A673 (cell line): ENCODE data around the gene OOSP1. TPM values are rescaled to one million over a fixed set of nuclear protein-coding genes. Genes with fewer than 3 reads are reported as not detected.

Source experiments
- BruUV-seq: library from RNA; stranded (reverse); fragments of 400-500 nt; replicated peaks from 2 replicates; lab custom pipeline; 2021; lab: Mats Ljungman, UMichigan
- CTCF ChIA-PET: fragments of 300-600 bp; sonication (Branson Sonifier 250); formaldehyde crosslinking; loops from one replicate; lab custom pipeline; 2022; ENCODE audit warnings: antibody characterized with exemption; lab: Charles Lee
- POLR2A ChIA-PET: fragments of 300-600 bp; sonication (Branson Sonifier 250); formaldehyde crosslinking; loops from one replicate; lab custom pipeline; 2022; ENCODE audit warnings: antibody characterized with exemption; ENCODE audit not compliant: low non-redundant PET; lab: Charles Lee
- DNase-seq: peaks from one replicate; pipeline ENCODE4 v3.0.0-alpha.2; 2015; ENCODE audit warnings: low spot score
- H3K27ac ChIP-seq: fragments of 200-600 bp; sonication (generic); 2 replicates; pipeline ENCODE4 v1.5.1; 2016; ENCODE audit warnings: mixed run types, low read depth, mild to moderate bottlenecking, mixed read lengths, antibody characterized with exemption, low read length; ENCODE audit not compliant: poor library complexity, severe bottlenecking
- H3K27me3 ChIP-seq: fragments of 200-600 bp; sonication (generic); replicated peaks from 2 replicates; pipeline ENCODE4 v1.6.1; 2017; ENCODE audit warnings: mixed run types, low read depth, mild to moderate bottlenecking, mixed read lengths, antibody characterized with exemption, low read length; ENCODE audit not compliant: insufficient read depth, poor library complexity
- H3K36me3 ChIP-seq: fragments of 200-600 bp; sonication (generic); 2 replicates; pipeline ENCODE4 v1.6.1; 2016; ENCODE audit warnings: mixed run types, mild to moderate bottlenecking, mixed read lengths, antibody characterized with exemption, low read length; ENCODE audit not compliant: insufficient read depth, poor library complexity, severe bottlenecking
- H3K4me1 ChIP-seq: fragments of 200-600 bp; sonication (generic); 2 replicates; pipeline ENCODE4 v1.6.1; 2017; ENCODE audit warnings: mixed run types, mild to moderate bottlenecking, mixed read lengths, antibody characterized with exemption, low read length; ENCODE audit not compliant: insufficient read depth, poor library complexity, severe bottlenecking
- H3K4me3 ChIP-seq: fragments of 200-600 bp; sonication (generic); 2 replicates; pipeline ENCODE4 v1.5.1; 2016; ENCODE audit warnings: low read depth, mixed run types, mild to moderate bottlenecking, mixed read lengths, low read length; ENCODE audit not compliant: poor library complexity, severe bottlenecking
- H3K9me3 ChIP-seq: fragments of 200-600 bp; sonication (generic); 2 replicates; pipeline ENCODE4 v1.6.1; 2016; ENCODE audit warnings: mixed run types, low read depth, mild to moderate bottlenecking, mixed read lengths, antibody characterized with exemption, low read length; ENCODE audit not compliant: poor library complexity, severe bottlenecking
- CTCF ChIP-seq: fragments of 300-800, 200-600 bp; sonication (generic); conservative IDR thresholded peaks from 2 replicates; pipeline ENCODE4 v1.5.1; 2017; ENCODE audit warnings: low read depth, mild to moderate bottlenecking, antibody characterized with exemption, low read length, moderate library complexity, mixed read lengths
- EZH2 ChIP-seq: fragments of 200-600 bp; sonication (generic); IDR thresholded peaks from 2 replicates; pipeline ENCODE4 v1.6.1; 2017; ENCODE audit warnings: borderline replicate concordance, low read depth, mild to moderate bottlenecking, mixed read lengths, antibody characterized with exemption, low read length; ENCODE audit not compliant: poor library complexity, severe bottlenecking
- intact Hi-C: fragments of 100-400 bp; cut with micrococcal nuclease; formaldehyde crosslinking; loops from one replicate; pipeline ENCODE4 v1.10.0; 2022; ENCODE audit not compliant: unreplicated experiment
- total RNA-seq: library from RNA; stranded (reverse); gene quantifications from 2 replicates; pipeline ENCODE4 v1.2.3, GENCODE V29; 2021

OOSP1 gene
- total RNA-seq, 1 experiment from 2014 or later = not detected

- TF ChIP-seq EZH2 (no peak), CTCF (no peak)
- ChIA-PET POLR2A (no interaction called here), CTCF (no interaction called here)
- Histone ChIP-seq H3K27ac (no peak overlapping the region), H3K4me1 (no peaks in the 10 kb centered on the region), H3K4me3 (no peak overlapping the region), H3K36me3 (no peaks in the 10 kb centered on the region), H3K9me3 (no peaks in the 10 kb centered on the region), H3K27me3 (peaks cover 31% of the 10 kb centered on the region)
- intact Hi-C loops = no loop called here
- no peak for DNase-seq
- BruUV-seq = no TSS peak
These were observed 22.5 kb downstream of the OOSP1 start for GRCh38 chr11:59960502-59961381.

GRCh38 chr11:59962107-59962482 is 23.9 kb downstream of the OOSP1 start:
- Histone ChIP-seq H3K27me3 (peaks cover 35% of the 10 kb centered on the region), H3K27ac (no peak overlapping the region), H3K36me3 (no peaks in the 10 kb centered on the region), H3K4me3 (no peak overlapping the region), H3K9me3 (no peaks in the 10 kb centered on the region), H3K4me1 (no peaks in the 10 kb centered on the region)
- ChIA-PET POLR2A (no interaction called here), CTCF (no interaction called here)
- no TSS peak for BruUV-seq
- intact Hi-C loops = no loop called here
- no peak for TF ChIP-seq CTCF
- DNase-seq = no peak

- Histone ChIP-seq H3K27ac (no peak within 1 kb of the TSS), H3K27me3 (peaks cover 35% of the 10 kb centered on the region), H3K4me3 (no peak within 1 kb of the TSS), H3K36me3 (no peaks in the 10 kb centered on the region), H3K4me1 (no peaks in the 10 kb centered on the region), H3K9me3 (no peaks in the 10 kb centered on the region)
- no peak for TF ChIP-seq CTCF
- intact Hi-C loops = no loop called here
- CTCF ChIA-PET = no interaction called here
- DNase-seq = no peak
- no TSS peak for BruUV-seq
- POLR2A ChIA-PET = no interaction called here
These were observed 25.5 kb downstream of the OOSP1 start, which contains the start of gene OOSP4A for GRCh38 chr11:59963733-59964132. OOSP4A (plus strand) TSS chr11:59964033; CDS start chr11:59964033, 0 bp downstream.
